Duodenal mucosa (tissue), 2 donors: ENCODE data around the gene LMO1.

ENCODE experiments used
- H3K27ac ChIP-seq: one replicate; pipeline ENCODE4 v1.7.0; 2013; ENCODE audit warnings: low read depth, low read length
- H3K27me3 ChIP-seq, 2 donors: one replicate each; pipeline ENCODE4 v1.7.0; 2013; ENCODE audit warnings: low read length in 2 of 2, control low read depth in 1 of 2; ENCODE audit not compliant: insufficient read depth in 2 of 2, control insufficient read depth in 1 of 2
- H3K36me3 ChIP-seq, 2 donors: one replicate each; pipeline ENCODE4 v1.7.0; 2013; ENCODE audit warnings: low read length in 2 of 2, control low read depth in 1 of 2; ENCODE audit not compliant: insufficient read depth in 2 of 2, control insufficient read depth in 1 of 2
- H3K4me1 ChIP-seq, 2 donors: one replicate each; pipeline ENCODE4 v1.7.0; 2013; ENCODE audit warnings: low read length in 2 of 2, control low read depth in 1 of 2; ENCODE audit not compliant: insufficient read depth in 2 of 2, control insufficient read depth in 1 of 2
- H3K4me3 ChIP-seq, 2 donors: one replicate each; pipeline ENCODE4 v1.7.0; 2013; ENCODE audit warnings: low read length in 2 of 2, low read depth in 1 of 2
- H3K9ac ChIP-seq, 2 donors: one replicate each; pipeline ENCODE4 v1.7.0; 2013; ENCODE audit warnings: low read length in 2 of 2, low read depth in 1 of 2
- H3K9me3 ChIP-seq, 2 donors: one replicate each; pipeline ENCODE4 v1.7.0; 2013; ENCODE audit warnings: low read length in 2 of 2, control low read depth in 1 of 2; ENCODE audit not compliant: control insufficient read depth in 1 of 2

Gene LMO1

GRCh38 chr11:8227156-8228152 is 36.2 kb downstream of the LMO1 start:
- Histone ChIP-seq H3K9ac (no peak overlapping the region), H3K4me3 (no peak overlapping the region), H3K9me3 (no peaks in the 10 kb centered on the region), H3K4me1 (no peaks in the 10 kb centered on the region), H3K27ac (no peak overlapping the region), H3K27me3 (no peaks in the 10 kb centered on the region), H3K36me3 (no peaks in the 10 kb centered on the region)

GRCh38 chr11:8225589-8226036 is 38.1 kb downstream of the LMO1 start:
- Histone ChIP-seq H3K27me3 (peaks cover 0 to 9% of the 10 kb centered on the region in 2 donors), H3K36me3 (no peaks in the 10 kb centered on the region), H3K9ac (no peak overlapping the region), H3K9me3 (no peaks in the 10 kb centered on the region), H3K4me3 (no peak overlapping the region), H3K27ac (no peak overlapping the region), H3K4me1 (no peaks in the 10 kb centered on the region)

- Histone ChIP-seq H3K9me3 (no peaks in the 10 kb centered on the region), H3K4me1 (no peaks in the 10 kb centered on the region), H3K27me3 (peaks cover 0 to 9% of the 10 kb centered on the region in 2 donors), H3K27ac (no peak overlapping the region), H3K4me3 (no peak overlapping the region), H3K9ac (no peak overlapping the region), H3K36me3 (no peaks in the 10 kb centered on the region)
These were observed 39.0 kb downstream of the LMO1 start for GRCh38 chr11:8224711-8225110.

- H3K27ac ChIP-seq: no peak overlapping the region
- H3K4me3 ChIP-seq: no peak overlapping the region
- no peaks in the 10 kb centered on the region for H3K9me3 ChIP-seq
- no peaks in the 10 kb centered on the region for H3K36me3 ChIP-seq
- H3K27me3 ChIP-seq: peaks cover 0 to 9% of the 10 kb centered on the region in 2 donors
- no peaks in the 10 kb centered on the region for H3K4me1 ChIP-seq
- no peak overlapping the region for H3K9ac ChIP-seq
These were observed 39.5 kb downstream of the LMO1 start for GRCh38 chr11:8224161-8224591.

- no peak overlapping the region for H3K9ac ChIP-seq
- H3K9me3 ChIP-seq: no peaks in the 10 kb centered on the region
- peaks cover 0 to 9% of the 10 kb centered on the region in 2 donors for H3K27me3 ChIP-seq
- H3K36me3 ChIP-seq: no peaks in the 10 kb centered on the region
- H3K4me1 ChIP-seq: no peaks in the 10 kb centered on the region
- no peak overlapping the region for H3K27ac ChIP-seq
- H3K4me3 ChIP-seq: no peak overlapping the region
These were observed 40.2 kb downstream of the LMO1 start for GRCh38 chr11:8223513-8223900.

GRCh38 chr11:8222820-8223512 is 40.7 kb downstream of the LMO1 start:
- Histone ChIP-seq H3K9ac (no peak overlapping the region), H3K36me3 (no peaks in the 10 kb centered on the region), H3K27ac (no peak overlapping the region), H3K4me1 (no peaks in the 10 kb centered on the region), H3K4me3 (no peak overlapping the region), H3K27me3 (peaks cover 0 to 9% of the 10 kb centered on the region in 2 donors), H3K9me3 (no peaks in the 10 kb centered on the region)

- H3K9ac ChIP-seq: no peak overlapping the region
- H3K27me3 ChIP-seq: peaks cover 0 to 9% of the 10 kb centered on the region in 2 donors
- H3K36me3 ChIP-seq: no peaks in the 10 kb centered on the region
These were observed 41.7 kb downstream of the LMO1 start for GRCh38 chr11:8221917-8222495.

GRCh38 chr11:8221046-8221723 is 42.5 kb downstream of the LMO1 start:
- peaks cover 0 to 9% of the 10 kb centered on the region in 2 donors for H3K27me3 ChIP-seq
- H3K4me3 ChIP-seq: no peak overlapping the region
- no peaks in the 10 kb centered on the region for H3K9me3 ChIP-seq
- H3K36me3 ChIP-seq: no peaks in the 10 kb centered on the region
- H3K27ac ChIP-seq: no peak overlapping the region
- H3K4me1 ChIP-seq: no peaks in the 10 kb centered on the region
- no peak overlapping the region for H3K9ac ChIP-seq

More at GRCh38 chr11:8221917-8222495, 41.7 kb downstream of the LMO1 start:
- H3K9me3 ChIP-seq: no peaks in the 10 kb centered on the region
- no peaks in the 10 kb centered on the region for H3K4me1 ChIP-seq
- no peak overlapping the region for H3K4me3 ChIP-seq
- no peak overlapping the region for H3K27ac ChIP-seq

GRCh38 chr11:8220261-8221045 is 43.2 kb downstream of the LMO1 start:
- H3K9me3 ChIP-seq: no peaks in the 10 kb centered on the region
- no peak overlapping the region for H3K4me3 ChIP-seq
- H3K4me1 ChIP-seq: no peaks in the 10 kb centered on the region
- no peak overlapping the region for H3K27ac ChIP-seq
- H3K9ac ChIP-seq: no peak overlapping the region
- H3K27me3 ChIP-seq: peaks cover 0 to 9% of the 10 kb centered on the region in 2 donors
- H3K36me3 ChIP-seq: no peaks in the 10 kb centered on the region
